GM12873 (cell line): ENCODE measurements around the gene CCDC188.

Experiments
- CTCF ChIP-seq: IDR thresholded peaks from 2 replicates; pipeline ENCODE4 v1.5.1; 2012; ENCODE audit warnings: low read depth, mild to moderate bottlenecking, moderate library complexity, low read length, control low read depth; ENCODE audit not compliant: insufficient read depth; ENCODE audit errors: missing control alignments

The CCDC188 gene

DNA sequence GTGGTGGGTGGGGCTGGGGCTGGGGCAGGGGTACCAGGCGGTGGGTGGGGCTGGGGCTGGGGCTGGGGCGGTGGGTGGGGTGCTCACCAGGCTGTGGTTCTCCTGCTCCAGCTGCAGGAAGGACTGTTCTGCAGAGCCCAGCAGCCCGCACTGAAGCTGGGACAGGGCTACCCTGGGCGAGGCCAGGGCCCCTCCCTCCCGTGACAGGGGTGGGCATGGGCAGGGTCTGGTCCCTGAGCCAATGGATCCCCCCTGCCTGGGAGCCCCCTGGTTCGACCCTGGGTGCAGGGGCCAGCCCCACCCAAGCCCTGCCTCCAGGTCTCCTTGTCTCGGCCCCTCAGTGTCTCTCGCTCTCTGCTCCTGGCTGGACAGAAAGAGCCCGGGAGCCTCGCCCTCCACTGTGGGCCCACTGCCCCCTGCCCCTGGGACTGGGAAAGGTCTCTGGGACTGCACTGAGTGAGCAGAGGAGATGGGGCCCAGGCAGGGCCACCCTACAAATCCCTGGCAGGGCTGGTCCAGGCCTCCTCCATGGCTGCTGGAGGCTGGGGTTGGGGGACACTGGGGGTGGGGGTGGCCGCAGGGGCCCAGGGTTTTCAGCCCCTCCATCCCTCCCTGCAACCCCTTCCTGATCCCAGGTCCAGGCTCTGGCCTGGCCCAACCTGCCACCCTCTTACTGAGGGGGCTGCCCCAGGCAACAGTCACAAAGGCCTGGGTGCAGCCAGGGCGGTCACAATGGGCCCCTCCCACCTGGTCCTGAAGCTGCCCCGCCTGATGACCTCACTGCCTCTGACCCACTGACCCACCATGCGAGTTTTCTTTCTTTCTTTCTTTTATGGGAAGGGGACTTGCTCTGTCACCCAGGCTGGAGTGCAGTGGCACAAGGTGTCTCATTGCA, at the start of gene CCDC188:
TSS of gene CCDC188 (minus strand) at position 675 of the 895 bp plus-strand sequence. CDS start at position 606, 69 bp downstream.
- TF ChIP-seq CTCF, result no peak

- TF ChIP-seq CTCF, result no peak
Observed at GRCh38 chr22:20199906-20200305, 49.1 kb upstream of the CCDC188 start.

- TF ChIP-seq CTCF, result no peak
Observed at GRCh38 chr22:20199413-20199842, 48.6 kb upstream of the CCDC188 start.

- TF ChIP-seq CTCF, result no peak
Observed at GRCh38 chr22:20198557-20199319, 47.9 kb upstream of the CCDC188 start.

DNA sequence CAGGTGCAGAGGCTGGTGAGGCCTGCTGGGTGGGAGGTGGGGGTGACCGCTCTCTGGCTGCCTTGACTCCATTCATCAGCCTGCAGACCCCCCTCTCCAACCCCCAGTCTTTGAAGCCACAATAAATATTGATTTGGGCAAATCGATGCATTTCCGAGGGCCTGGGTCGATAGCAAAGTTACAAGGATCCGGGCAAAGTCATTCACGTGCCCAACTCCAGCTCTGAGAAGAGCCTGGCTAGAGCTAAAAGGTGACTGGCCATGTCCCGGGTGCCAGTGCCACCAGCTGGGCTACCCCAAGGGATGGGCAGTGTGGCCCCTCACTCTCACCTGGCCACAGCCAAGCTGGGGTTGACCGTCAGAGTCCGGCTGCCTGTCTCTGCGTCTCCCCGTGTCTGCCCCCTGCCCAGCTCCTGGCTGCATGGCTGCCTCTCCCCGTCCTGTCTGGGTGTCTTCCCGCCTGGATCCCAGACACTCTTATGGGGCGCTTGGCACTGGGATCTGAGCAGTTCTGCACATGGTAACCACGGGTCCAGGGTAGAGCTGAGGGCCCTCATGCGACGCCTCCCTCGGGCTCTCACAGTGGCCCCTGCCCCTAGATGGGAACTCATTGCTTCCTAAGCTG, 46.7 kb upstream of the CCDC188 start:
- TF ChIP-seq CTCF, result no peak

- no peak for TF ChIP-seq CTCF
Observed at GRCh38 chr22:20196094-20196842, 45.4 kb upstream of the CCDC188 start.
